Hematopoietic multipotent progenitor cell treated with erythropoietin and hydrocortisone succinate and interleukin-3 and kit ligand, for 17 days (in vitro differentiated cells): ENCODE results near the gene VDAC1.

Experiments used
- DNase-seq: peaks from one replicate; pipeline ENCODE4 v3.0.0-alpha.2; 2015; ENCODE audit warnings: low spot score

Gene VDAC1

GRCh38 chr5:133926489-133927299, 78.1 kb downstream of the VDAC1 start:
- no peak for DNase-seq

DNA sequence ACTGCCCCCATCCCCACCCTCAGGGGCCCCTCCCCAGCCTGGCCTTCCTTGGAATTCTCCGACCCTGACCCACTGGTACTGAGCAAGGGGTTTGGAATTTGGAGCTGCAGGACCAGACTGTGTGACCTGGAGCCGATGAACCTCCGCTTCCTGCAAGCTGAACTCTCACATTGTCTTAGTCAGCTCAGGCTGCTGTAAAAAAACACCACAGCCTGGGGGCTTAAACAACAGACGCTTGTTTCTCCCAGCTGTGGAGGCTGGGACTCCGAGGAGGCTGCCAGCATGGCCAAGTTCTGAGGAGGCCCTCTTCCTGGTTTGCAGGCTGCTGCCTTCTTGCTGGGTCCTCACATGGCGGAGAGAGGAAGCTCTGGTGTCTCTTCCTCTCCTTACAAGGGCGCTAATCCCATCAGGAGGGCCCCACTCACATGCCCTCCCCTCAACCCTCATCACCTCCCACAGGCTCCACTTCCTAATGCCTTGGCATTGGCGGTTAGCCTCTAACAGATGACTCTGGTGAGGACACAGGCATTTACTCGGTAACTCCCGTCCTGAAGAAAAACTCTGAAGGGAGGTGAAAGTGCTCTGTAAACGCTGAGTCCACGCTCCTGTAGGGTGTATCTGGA, 78.8 kb downstream of the VDAC1 start:
- DNase-seq: no peak

DNA sequence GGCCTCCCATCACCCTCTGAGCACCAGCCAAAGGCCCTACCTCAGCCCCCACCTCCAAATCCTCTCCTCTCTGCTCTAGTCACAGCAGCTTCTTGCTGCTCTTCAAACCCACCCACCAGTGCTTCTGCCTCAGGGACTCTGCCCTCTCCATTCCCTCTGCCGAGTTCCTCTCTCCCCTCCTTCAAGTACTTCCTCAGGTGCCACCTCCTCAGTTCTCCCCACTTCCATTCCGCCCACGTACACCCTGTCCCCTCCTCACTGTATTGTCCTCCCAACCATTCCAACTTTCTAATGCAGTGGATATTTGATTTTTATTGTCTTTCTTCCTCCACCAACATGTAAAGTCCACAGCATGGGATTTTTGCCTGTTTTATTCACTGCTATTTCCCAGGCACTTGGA, 79.5 kb downstream of the VDAC1 start:
- no peak for DNase-seq

DNA sequence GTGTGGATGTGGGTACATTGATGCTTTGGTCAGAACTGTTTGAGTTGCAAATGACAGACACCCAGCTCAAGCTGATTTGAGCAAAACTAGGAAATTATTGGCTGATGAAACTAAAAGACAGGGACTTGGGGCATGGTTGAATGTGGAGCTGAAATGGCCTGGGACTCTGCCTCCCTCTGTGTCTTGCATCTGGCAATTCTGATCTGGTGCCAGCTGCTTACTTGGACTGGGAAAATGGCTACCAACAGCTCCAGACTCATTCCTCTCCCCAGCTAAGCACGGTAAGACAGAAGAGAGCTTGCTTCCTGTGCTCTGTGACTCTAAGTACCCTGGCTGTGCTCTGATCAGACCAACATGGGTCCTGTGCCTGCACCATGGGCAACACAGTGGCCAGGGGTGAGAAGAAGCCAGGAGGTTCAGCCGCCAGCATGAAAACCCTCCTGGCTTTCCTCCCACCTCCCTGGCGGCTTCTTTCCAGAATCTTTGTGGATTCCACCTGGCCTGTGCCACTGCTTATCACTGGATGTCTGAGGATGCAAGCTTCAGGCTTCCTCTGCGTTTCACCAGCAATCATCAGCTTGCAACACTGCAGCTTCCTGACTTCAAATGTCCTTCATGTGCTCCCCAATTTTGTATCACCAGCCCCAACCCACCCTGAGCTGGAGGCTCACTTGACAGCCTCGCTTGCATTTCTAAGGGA, 80.4 kb downstream of the VDAC1 start:
- DNase-seq: no peak

- no peak for DNase-seq
These were observed 82.8 kb downstream of the VDAC1 start for GRCh38 chr5:133921979-133922378.
